Body of pancreas (tissue), 4 donors: ENCODE data around the gene TGM1.

Source experiments
- POLR2A ChIP-seq, 3 donors: fragments of 450-650 bp; IDR thresholded peaks; one replicate each; pipeline ENCODE4 v1.6.1; 2016; ENCODE audit warnings: antibody characterized with exemption in 3 of 3, mild to moderate bottlenecking in 2 of 3
- TF ChIP-seq, protein P1 (sequence below), 7 experiments: fragments of 450-650 bp in 4 of 7; fragments of 200-600 bp in 3 of 7; sonication (generic) in 3 of 7; IDR thresholded peaks; one replicate each; pipeline ENCODE4 v1.5.1; 2016 to 2019; ENCODE audit warnings: antibody characterized with exemption in 7 of 7

DNA sequence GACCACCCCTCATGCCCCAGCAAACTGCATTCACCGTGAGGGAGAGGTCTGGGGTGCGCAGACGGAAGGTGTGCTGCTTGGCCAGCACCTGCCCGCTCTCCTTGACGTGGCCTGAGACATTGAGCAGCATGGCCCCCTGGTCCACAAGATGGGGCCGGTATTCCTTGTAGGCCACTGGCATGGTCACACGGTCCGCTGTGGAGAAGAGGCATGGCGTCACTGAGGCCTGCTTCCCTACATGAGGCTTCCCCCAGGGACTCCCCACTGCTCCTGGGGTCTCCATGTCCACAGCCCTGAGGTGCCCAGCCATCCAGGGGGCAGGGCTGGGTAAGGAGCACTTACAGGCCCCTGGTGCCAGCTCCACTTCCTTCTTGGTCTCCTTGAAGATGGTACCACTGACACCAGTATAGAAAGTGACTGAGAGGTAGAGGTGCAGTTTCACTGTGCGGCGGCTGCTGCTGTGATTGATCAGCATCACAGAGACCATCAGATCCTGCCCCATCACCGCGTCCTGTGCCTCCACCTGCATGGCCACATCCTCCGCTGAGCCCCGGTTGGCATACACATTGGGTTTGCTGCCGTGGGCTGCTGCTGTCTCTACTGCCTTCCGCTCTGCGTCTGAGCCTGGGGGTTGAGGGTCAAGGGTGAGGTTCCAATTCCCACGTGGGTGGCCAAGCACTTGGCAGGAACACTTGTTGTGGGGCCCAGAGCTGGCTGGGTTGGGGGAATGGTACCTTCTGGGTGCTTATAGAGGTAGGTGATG lies 8.2 kb downstream of the TGM1 start:
- no peak for TF ChIP-seq POLR2A (IDR thresholded peaks at IDR 0.05)
- TF ChIP-seq, protein P1, sequence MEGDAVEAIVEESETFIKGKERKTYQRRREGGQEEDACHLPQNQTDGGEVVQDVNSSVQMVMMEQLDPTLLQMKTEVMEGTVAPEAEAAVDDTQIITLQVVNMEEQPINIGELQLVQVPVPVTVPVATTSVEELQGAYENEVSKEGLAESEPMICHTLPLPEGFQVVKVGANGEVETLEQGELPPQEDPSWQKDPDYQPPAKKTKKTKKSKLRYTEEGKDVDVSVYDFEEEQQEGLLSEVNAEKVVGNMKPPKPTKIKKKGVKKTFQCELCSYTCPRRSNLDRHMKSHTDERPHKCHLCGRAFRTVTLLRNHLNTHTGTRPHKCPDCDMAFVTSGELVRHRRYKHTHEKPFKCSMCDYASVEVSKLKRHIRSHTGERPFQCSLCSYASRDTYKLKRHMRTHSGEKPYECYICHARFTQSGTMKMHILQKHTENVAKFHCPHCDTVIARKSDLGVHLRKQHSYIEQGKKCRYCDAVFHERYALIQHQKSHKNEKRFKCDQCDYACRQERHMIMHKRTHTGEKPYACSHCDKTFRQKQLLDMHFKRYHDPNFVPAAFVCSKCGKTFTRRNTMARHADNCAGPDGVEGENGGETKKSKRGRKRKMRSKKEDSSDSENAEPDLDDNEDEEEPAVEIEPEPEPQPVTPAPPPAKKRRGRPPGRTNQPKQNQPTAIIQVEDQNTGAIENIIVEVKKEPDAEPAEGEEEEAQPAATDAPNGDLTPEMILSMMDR (IDR thresholded peaks at IDR 0.05) = no peak
